Progenitor cell of endocrine pancreas (in vitro differentiated cells): Measurements from ENCODE around the gene TOP3B. TPM values are rescaled to one million over a fixed set of nuclear protein-coding genes. Genes with fewer than 3 reads are reported as not detected.

Source experiments
- DNase-seq: peaks from one replicate; pipeline ENCODE4 v3.0.0; 2021; ENCODE audit warnings: low spot score; ENCODE audit not compliant: unreplicated experiment
- H3K27ac Mint-ChIP-seq: 2 replicates; pipeline ENCODE4 v1.8.0; 2021; ENCODE audit warnings: mild to moderate bottlenecking, moderate library complexity, mixed read lengths
- H3K27me3 Mint-ChIP-seq: 2 replicates; pipeline ENCODE4 v1.8.0; 2021; ENCODE audit warnings: mixed read lengths
- H3K36me3 Mint-ChIP-seq: 2 replicates; pipeline ENCODE4 v1.8.0; 2022; ENCODE audit warnings: mixed read lengths; ENCODE audit not compliant: insufficient read depth
- H3K4me1 Mint-ChIP-seq: 2 replicates; pipeline ENCODE4 v1.8.0; 2021; ENCODE audit warnings: low read depth, mixed read lengths
- H3K4me3 Mint-ChIP-seq: 2 replicates; pipeline ENCODE4 v1.8.0; 2021; ENCODE audit warnings: low read depth, mild to moderate bottlenecking, moderate library complexity, mixed read lengths
- H3K9me3 Mint-ChIP-seq: 2 replicates; pipeline ENCODE4 v1.8.0; 2021; ENCODE audit warnings: low read depth, mixed read lengths
- CTCF ChIP-seq: fragments of 200-600 bp; sonication (generic); IDR thresholded peaks from one replicate; pipeline ENCODE4 v1.5.0; 2021; ENCODE audit warnings: antibody characterized with exemption, mild to moderate bottlenecking; ENCODE audit not compliant: unreplicated experiment
- total RNA-seq: library from RNA; stranded (reverse); gene quantifications from 2 replicates; pipeline ENCODE4 v1.2.1, GENCODE V29; 2021

TOP3B gene
- total RNA-seq, 1 donor from 2014 or later, result 83.3 TPM

- Mint-ChIP-seq H3K9me3 (no peaks in the 10 kb centered on the region), H3K4me3 (no peak overlapping the region), H3K4me1 (peaks cover 4% of the 10 kb centered on the region), H3K27me3 (no peaks in the 10 kb centered on the region), H3K36me3 (peaks cover 17% of the 10 kb centered on the region), H3K27ac (no peak overlapping the region)
- TF ChIP-seq CTCF, result no peak
- DNase-seq, result no peak
Measured at GRCh38 chr22:21936151-21936775, 46.3 kb downstream of the TOP3B start.

- H3K27me3 Mint-ChIP-seq, result no peaks in the 10 kb centered on the region
- H3K4me3 Mint-ChIP-seq, result no peak overlapping the region
- H3K4me1 Mint-ChIP-seq, result peaks cover 4% of the 10 kb centered on the region
- H3K27ac Mint-ChIP-seq, result no peak overlapping the region
- peaks cover 21% of the 10 kb centered on the region for H3K36me3 Mint-ChIP-seq
- TF ChIP-seq CTCF, result no peak
- no peak for DNase-seq
- H3K9me3 Mint-ChIP-seq, result no peaks in the 10 kb centered on the region
Measured at GRCh38 chr22:21933910-21934309, 48.7 kb downstream of the TOP3B start.

GRCh38 chr22:21933413-21933812 lies 49.2 kb downstream of the TOP3B start:
- Mint-ChIP-seq H3K4me3 (no peak overlapping the region), H3K27me3 (no peaks in the 10 kb centered on the region), H3K4me1 (peaks cover 2% of the 10 kb centered on the region), H3K27ac (no peak overlapping the region), H3K9me3 (no peaks in the 10 kb centered on the region), H3K36me3 (peaks cover 21% of the 10 kb centered on the region)
- TF ChIP-seq CTCF, result no peak
- DNase-seq, result no peak

- no peaks in the 10 kb centered on the region for H3K4me1 Mint-ChIP-seq
- H3K4me3 Mint-ChIP-seq, result no peak overlapping the region
- TF ChIP-seq CTCF, result no peak
- no peak overlapping the region for H3K27ac Mint-ChIP-seq
- H3K36me3 Mint-ChIP-seq, result peaks cover 19% of the 10 kb centered on the region
- H3K27me3 Mint-ChIP-seq, result no peaks in the 10 kb centered on the region
- H3K9me3 Mint-ChIP-seq, result no peaks in the 10 kb centered on the region
- DNase-seq, result no peak
Measured at GRCh38 chr22:21932347-21932746, 50.2 kb downstream of the TOP3B start.

- no peak overlapping the region for H3K27ac Mint-ChIP-seq
Measured at GRCh38 chr22:21931056-21931455, 51.5 kb downstream of the TOP3B start.

More at GRCh38 chr22:21931056-21931455, 51.5 kb downstream of the TOP3B start:
- Mint-ChIP-seq H3K4me1 (no peaks in the 10 kb centered on the region), H3K4me3 (no peak overlapping the region), H3K27me3 (no peaks in the 10 kb centered on the region), H3K9me3 (no peaks in the 10 kb centered on the region), H3K36me3 (peaks cover 15% of the 10 kb centered on the region)
- no peak for TF ChIP-seq CTCF
- no peak for DNase-seq
